ENCODE results near the gene BCL7C. TPM values are rescaled to one million over a fixed set of nuclear protein-coding genes. Genes with fewer than 3 reads are reported as not detected.
"Not testable (repeated sequence)": the region's sequence is repeated elsewhere in the genome, so short reads cannot be mapped to it uniquely, and the experiment has no call there.

The BCL7C gene
- polyA plus RNA-seq, 1 experiment = 27.7 TPM

DNA sequence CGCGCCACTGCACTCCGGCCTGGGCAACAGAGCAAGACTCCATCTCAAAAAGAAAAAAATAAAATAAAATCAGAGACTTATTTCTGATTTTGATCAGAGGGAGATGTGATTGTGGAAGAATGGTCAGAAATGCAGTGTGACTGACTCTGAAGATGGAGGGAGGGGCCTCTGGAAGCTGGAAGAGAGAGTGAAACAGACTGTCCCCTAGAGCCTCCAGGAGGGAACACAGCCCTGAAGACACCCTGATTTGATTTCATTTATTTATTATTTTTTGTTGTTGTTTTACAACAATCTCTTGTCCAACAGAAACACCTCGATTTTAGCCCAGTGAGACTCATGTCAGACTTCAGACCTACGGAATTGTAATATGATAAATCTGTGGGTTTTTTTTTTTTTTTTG lies 26.1 kb downstream of the BCL7C start:
- H3K4me3 ChIP-seq (ENCODE audit: low read depth, low read length) = no peak overlapping the region
- CTCF ChIA-PET = interaction anchor here (0.7 to 1.7 kb wide), 3 partner anchors 10 to 53 kb away, joined by 3 to 11 read pairs (median 5); no protein-coding TSS in a partner anchor
- TF ChIP-seq, protein P1, sequence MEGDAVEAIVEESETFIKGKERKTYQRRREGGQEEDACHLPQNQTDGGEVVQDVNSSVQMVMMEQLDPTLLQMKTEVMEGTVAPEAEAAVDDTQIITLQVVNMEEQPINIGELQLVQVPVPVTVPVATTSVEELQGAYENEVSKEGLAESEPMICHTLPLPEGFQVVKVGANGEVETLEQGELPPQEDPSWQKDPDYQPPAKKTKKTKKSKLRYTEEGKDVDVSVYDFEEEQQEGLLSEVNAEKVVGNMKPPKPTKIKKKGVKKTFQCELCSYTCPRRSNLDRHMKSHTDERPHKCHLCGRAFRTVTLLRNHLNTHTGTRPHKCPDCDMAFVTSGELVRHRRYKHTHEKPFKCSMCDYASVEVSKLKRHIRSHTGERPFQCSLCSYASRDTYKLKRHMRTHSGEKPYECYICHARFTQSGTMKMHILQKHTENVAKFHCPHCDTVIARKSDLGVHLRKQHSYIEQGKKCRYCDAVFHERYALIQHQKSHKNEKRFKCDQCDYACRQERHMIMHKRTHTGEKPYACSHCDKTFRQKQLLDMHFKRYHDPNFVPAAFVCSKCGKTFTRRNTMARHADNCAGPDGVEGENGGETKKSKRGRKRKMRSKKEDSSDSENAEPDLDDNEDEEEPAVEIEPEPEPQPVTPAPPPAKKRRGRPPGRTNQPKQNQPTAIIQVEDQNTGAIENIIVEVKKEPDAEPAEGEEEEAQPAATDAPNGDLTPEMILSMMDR (IDR thresholded peaks at IDR 0.05; ENCODE audit: low read depth, low read length) = 0 out of 2 replicates have a peak, but pooled peaks have one; percentile 18
- H3K27ac ChIP-seq (ENCODE audit: low read depth, low read length) = no peak overlapping the region
- no peak for DNase-seq (ENCODE audit: low read depth, low spot score)
- POLR2A ChIA-PET = no interaction called here
- H3K27me3 ChIP-seq (ENCODE audit: control insufficient read depth, insufficient read depth, low read length) = no peaks in the 10 kb centered on the region
- H3K9me3 ChIP-seq (ENCODE audit: control insufficient read depth, insufficient read depth, low read length) = peaks cover 3% of the 10 kb centered on the region; the same call in 1 of the 2 replicates

DNA sequence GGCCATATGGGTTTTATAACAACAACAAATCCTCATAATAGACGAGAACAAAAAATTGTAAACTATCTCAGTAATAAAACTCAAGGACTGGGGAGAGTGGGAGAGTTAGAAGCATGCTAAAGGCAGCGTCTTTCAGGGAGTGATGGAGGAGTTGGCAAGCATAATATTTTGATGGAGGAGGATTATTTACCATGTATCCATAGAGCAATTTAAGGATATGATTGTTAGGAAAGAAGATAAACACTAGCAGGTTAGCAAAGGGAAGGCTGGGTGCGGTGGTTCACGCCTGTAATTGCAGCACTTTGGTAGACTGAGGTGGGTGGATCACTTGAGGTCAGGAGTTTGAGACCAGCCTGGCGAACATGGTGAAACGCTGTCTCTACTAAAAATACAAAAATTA lies 27.8 kb downstream of the BCL7C start:
- peaks cover 3% of the 10 kb centered on the region; the same call in 1 of the 2 replicates for H3K9me3 ChIP-seq (ENCODE audit: control insufficient read depth, insufficient read depth, low read length)
- DNase-seq (ENCODE audit: low read depth, low spot score) = no peak
- ChIA-PET POLR2A (interaction anchor here (0.7 kb wide), 1 partner anchor 60 kb away, joined by 3 read pairs; no protein-coding TSS in a partner anchor), CTCF (interaction anchor here (1.0 to 1.2 kb wide), 2 partner anchors 22 to 52 kb away, joined by 3 to 4 read pairs; no protein-coding TSS in a partner anchor)
- no peaks in the 10 kb centered on the region for H3K27me3 ChIP-seq (ENCODE audit: control insufficient read depth, insufficient read depth, low read length)
- H3K4me3 ChIP-seq (ENCODE audit: low read depth, low read length) = no peak overlapping the region
- H3K27ac ChIP-seq (ENCODE audit: low read depth, low read length) = no peak overlapping the region
- TF ChIP-seq, protein P1 (IDR thresholded peaks at IDR 0.05; ENCODE audit: low read depth, low read length) = no peak

DNA sequence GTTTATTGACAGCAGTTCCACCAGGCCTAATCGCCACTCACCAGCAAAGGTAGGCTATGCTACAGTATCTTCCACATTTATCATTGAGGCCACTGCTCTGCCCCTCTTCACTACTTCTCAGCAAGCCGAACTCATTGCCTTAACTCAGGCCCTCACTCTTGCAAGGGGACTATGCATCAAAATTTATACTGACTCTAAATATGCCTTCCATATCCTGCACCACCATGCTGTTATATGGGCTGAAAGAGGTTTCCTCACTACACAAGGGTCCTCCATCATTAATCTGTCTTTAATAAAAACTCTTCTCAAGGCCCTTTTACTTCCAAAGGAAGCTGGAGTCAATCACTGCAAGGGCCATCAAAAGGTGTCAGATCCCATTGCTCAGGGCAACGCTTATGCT lies 30.7 kb downstream of the BCL7C start:
- CTCF ChIA-PET = interaction anchor here (1.6 kb wide), 1 partner anchor 19 kb away, joined by 4 read pairs; no protein-coding TSS in a partner anchor
- POLR2A ChIA-PET = not testable (repeated sequence)

DNA sequence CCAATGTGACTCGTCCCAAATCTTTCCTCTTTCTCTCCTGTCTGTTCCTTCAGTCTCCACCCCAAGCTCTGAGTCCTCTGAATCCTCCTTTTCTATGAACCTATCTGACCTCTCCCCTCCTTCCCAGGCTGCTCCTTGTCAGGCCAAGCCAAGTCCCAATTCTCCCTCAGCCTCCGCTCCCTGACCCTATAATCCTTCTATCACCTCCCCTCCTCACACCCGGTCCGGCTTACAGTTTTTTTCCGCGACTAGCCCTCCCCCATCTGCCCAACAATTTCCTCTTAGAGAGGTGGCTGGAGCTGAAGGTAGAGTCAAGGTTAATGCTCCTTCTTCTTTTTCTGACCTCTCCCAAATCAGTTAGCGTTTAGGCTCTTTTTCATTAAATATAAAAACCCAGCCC lies 33.1 kb downstream of the BCL7C start:
- H3K27ac ChIP-seq (ENCODE audit: low read depth, low read length); POLR2A ChIA-PET; H3K27me3 ChIP-seq (ENCODE audit: control insufficient read depth, insufficient read depth, low read length); H3K9me3 ChIP-seq (ENCODE audit: control insufficient read depth, insufficient read depth, low read length); CTCF ChIA-PET; DNase-seq (ENCODE audit: low read depth, low spot score); H3K4me3 ChIP-seq (ENCODE audit: low read depth, low read length): not testable (repeated sequence)

More for the DNA sequence above, 30.7 kb downstream of the BCL7C start:
- DNase-seq (ENCODE audit: low read depth, low spot score); H3K9me3 ChIP-seq (ENCODE audit: control insufficient read depth, insufficient read depth, low read length); H3K27me3 ChIP-seq (ENCODE audit: control insufficient read depth, insufficient read depth, low read length); H3K4me3 ChIP-seq (ENCODE audit: low read depth, low read length); H3K27ac ChIP-seq (ENCODE audit: low read depth, low read length): not testable (repeated sequence)

DNA sequence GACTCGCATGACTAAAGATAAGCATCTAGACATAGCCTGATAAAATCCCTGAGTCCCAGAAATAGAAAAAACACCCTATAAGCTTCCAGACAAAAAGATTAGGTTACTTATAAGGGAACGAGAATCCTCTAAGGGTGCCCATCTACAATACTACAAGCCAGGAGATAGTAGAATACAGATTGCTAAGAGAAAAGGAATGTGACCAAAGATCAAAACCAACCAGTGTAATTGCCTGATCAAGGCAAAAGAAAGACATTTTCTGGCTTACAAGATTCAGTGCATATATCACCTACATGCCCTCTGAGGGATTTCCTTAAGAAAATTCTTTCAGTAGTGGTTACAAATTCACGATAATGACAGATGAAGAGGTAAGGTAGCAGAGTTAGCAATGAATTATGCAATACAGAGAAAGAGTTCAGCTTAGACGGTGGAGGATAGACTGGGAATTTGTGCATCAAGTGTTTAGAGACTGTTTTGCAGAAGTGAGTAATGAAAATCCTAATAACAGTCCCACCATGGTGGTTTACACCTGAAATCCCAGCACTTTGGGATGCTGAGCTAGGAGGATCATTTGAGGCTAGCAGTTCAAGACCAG lies 35.0 kb downstream of the BCL7C start:
- no peak for DNase-seq (ENCODE audit: low read depth, low spot score)
- peaks cover 3% of the 10 kb centered on the region; the same call in 1 of the 2 replicates for H3K9me3 ChIP-seq (ENCODE audit: control insufficient read depth, insufficient read depth, low read length)
- H3K27ac ChIP-seq (ENCODE audit: low read depth, low read length) = no peak overlapping the region
- ChIA-PET POLR2A (no interaction called here), CTCF (interaction anchor here (7.0 kb wide), 1 partner anchor 14 kb away, joined by 66 read pairs; no protein-coding TSS in a partner anchor)
- no peak overlapping the region for H3K4me3 ChIP-seq (ENCODE audit: low read depth, low read length)
- H3K27me3 ChIP-seq (ENCODE audit: control insufficient read depth, insufficient read depth, low read length) = no peaks in the 10 kb centered on the region
- TF ChIP-seq, protein P1 (IDR thresholded peaks at IDR 0.05; ENCODE audit: low read depth, low read length) = no peak

DNA sequence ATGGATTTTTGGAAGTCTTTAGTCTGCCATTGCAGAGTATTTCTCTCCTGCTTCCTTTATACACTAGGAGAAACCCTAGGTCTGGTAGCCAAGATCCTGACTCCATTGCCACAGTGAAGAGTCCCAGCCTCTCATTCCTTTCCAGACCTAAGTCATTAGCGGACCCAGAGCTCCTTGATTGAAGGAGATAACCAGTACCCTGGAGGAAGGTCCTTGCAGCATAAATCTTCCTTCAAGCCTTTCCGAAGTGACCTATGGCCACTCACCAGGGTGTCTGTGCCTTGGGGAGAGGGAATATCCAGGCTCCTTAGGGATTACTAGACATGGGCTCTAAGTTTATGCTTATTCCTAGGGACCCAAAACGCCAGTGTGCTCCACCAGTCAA lies 35.8 kb downstream of the BCL7C start:
- POLR2A ChIA-PET = no interaction called here
- Histone ChIP-seq H3K4me3 (ENCODE audit: low read depth, low read length) (no peak overlapping the region), H3K27ac (ENCODE audit: low read depth, low read length) (no peak overlapping the region), H3K27me3 (ENCODE audit: control insufficient read depth, insufficient read depth, low read length) (no peaks in the 10 kb centered on the region), H3K9me3 (ENCODE audit: control insufficient read depth, insufficient read depth, low read length) (peaks cover 1% of the 10 kb centered on the region; the same call in 1 of the 2 replicates)
- CTCF ChIA-PET = interaction anchor here (0.5 to 7.0 kb wide), 2 partner anchors 10 to 13 kb away, joined by 5 to 66 read pairs; no protein-coding TSS in a partner anchor
- DNase-seq (ENCODE audit: low read depth, low spot score) = no peak
- TF ChIP-seq, protein P1 (IDR thresholded peaks at IDR 0.05; ENCODE audit: low read depth, low read length) = no peak
